H54 (cell line): ENCODE data around the gene INHBB.
"Not testable (repeated sequence)": the region's sequence is repeated elsewhere in the genome, so short reads cannot be mapped to it uniquely, and the experiment has no call there.

ENCODE experiments used
- DNase-seq: peaks from one replicate; pipeline ENCODE4 v3.0.0; 2011; ENCODE audit warnings: low spot score, mixed read lengths; ENCODE audit not compliant: insufficient read length
- FAIRE-seq: peaks from 3 replicates; lab custom pipeline; 2011; peaks lifted over from hg19 to GRCh38; lab: Jason Lieb, UNC
- POLR2A ChIP-seq: IDR thresholded peaks from 2 replicates; pipeline ENCODE4 v1.6.1; 2011; ENCODE audit warnings: low read depth, mild to moderate bottlenecking, low read length

INHBB gene

GRCh38 chr2:120346026-120346666 is at the start of gene INHBB:
Gene INHBB, plus strand, starts transcription at chr2:120346136. Its CDS starts 53 bp downstream, at chr2:120346189.
- DNase-seq = no peak
- no peak for FAIRE-seq
- no peak for TF ChIP-seq POLR2A

- no peak for DNase-seq
- FAIRE-seq = no peak
- TF ChIP-seq POLR2A = no peak
Observed at GRCh38 chr2:120298173-120298835, 47.6 kb upstream of the INHBB start.

- no peak for TF ChIP-seq POLR2A
- DNase-seq (no peak), FAIRE-seq (no peak)
Observed at GRCh38 chr2:120299004-120299403, 46.9 kb upstream of the INHBB start.

GRCh38 chr2:120299561-120299960 is 46.4 kb upstream of the INHBB start:
- DNase-seq = no peak
- no peak for TF ChIP-seq POLR2A
- no peak for FAIRE-seq

DNA sequence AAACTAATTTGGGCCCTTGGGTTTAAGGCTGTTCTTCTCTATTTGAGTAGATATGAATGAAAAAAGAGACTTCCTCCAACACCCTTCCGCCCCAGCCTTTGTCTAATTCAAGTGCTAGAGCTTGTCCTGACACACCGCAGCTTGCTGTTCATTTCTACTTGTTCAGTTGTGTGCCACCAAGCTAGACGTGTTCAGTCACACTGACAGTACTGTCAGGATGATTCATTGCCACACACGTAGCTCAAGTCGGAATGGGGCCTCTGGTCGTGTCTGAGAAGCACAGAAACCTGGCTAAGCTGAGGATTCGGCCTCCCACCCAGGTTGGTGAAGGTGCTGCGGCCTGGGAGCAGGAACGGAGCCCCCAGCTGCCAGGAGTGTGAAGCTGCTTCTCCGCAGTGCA is 45.6 kb upstream of the INHBB start:
- TF ChIP-seq POLR2A = no peak
- DNase-seq = no peak
- no peak for FAIRE-seq

DNA sequence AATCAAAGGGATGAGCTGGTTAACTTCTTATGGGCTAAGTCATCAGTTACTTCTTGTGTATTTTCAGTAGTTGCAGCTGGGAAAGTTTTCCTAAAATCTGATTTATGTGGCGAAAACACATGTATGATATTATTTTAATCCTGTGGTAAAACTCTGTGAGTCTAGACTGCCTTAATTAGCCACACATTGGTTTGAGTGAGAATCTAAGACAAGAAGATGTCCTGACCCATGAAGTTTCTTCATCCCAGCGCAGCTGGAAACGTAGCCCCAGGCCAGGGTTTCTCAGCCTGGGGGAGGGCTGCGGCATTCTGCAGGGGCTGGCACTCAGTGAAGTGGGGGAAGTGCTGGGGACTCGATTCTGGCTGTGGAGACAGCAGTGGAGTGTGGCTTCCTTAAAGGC is 44.7 kb upstream of the INHBB start:
- DNase-seq = no peak
- no peak for TF ChIP-seq POLR2A
- no peak for FAIRE-seq

DNA sequence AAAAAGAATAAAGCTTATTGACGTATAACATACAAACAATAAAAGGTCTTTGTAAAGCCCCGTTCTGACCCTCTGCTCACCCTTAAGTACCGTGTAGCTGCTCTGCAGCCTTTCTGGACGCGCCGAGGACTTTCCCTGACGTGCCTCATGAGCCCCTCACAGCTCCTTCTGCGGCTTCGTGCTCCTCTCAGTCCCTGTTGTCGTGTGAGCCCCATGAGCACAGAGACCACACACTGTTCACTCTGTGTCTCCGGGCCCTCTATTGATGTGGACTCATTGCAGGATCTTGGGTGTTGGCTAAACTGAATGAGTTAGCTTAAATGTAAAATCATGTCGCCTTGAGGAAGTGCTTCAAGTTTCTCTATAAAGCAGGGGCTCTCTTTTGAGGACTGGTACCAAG is 43.6 kb upstream of the INHBB start:
- TF ChIP-seq POLR2A = no peak
- FAIRE-seq = no peak
- DNase-seq = no peak

DNA sequence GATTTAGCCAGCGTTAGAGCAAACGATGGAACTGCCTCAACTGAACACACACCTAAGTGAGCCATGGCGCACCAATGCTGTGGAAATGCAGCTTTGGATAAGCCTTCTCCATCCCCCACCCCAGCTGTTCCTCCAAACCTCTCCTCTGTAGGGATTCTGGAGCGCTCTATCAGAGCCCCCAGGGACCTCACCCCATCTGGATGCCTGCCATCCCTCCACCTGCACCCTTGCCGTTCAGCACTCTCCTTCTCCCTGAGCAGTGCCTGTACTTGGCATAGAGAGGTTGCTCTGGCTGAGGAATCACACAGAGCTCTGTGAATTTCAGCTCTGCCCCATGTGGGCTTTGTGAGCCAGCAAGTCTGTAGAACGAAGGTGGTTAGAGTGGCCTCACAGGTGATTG is 42.8 kb upstream of the INHBB start:
- TF ChIP-seq POLR2A = no peak
- FAIRE-seq (no peak), DNase-seq (no peak)

GRCh38 chr2:120305296-120305695 is 40.6 kb upstream of the INHBB start:
- FAIRE-seq (no peak), DNase-seq (no peak)
- TF ChIP-seq POLR2A = no peak

DNA sequence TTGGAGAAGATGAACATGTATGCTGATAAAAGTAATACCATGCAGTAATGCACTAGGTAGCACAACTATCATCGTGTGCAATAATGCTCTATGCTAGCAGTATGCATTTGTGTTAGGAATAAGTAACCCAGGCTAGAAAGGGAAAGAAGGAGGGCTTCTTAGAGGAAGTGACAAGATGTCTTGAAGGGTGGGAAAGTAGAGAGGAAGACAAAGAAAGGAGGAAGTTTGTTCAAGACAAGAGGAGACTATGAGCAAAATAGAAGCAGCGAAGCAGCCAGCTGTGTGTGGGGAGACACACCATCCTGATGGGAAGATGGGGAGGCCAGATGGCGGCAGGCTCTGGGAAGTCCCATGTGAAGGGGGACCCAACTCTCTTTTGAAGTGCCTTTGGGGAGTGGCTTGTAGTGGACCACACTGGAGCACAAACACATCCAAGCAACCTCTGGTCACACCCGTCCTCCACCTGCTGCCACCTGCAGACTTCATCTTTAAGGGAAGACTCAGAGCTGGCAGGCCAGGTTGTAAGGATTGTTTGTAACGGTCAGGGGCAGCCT is 39.9 kb upstream of the INHBB start:
- DNase-seq (no peak), FAIRE-seq (no peak)
- TF ChIP-seq POLR2A = no peak

DNA sequence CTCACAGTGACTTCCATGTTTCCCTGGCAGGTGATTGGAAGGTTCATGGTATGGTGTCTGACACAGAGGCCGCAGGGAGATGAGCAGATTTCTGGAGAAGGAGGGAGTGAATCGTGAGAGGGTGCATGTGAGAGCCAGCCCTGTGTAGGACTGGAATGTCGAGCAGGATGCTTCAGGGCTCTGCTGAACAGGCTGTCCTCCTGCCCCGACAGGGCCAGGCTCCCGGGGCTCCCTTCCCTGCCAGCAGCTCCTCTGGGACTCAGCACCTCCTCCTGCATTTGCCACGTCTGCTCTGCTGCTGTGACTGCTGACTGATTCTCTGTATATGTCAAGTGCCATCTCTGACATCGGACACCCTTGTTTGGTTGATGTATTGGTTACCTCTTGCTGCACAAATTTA is 38.5 kb upstream of the INHBB start:
- no peak for FAIRE-seq
- no peak for TF ChIP-seq POLR2A
- no peak for DNase-seq

DNA sequence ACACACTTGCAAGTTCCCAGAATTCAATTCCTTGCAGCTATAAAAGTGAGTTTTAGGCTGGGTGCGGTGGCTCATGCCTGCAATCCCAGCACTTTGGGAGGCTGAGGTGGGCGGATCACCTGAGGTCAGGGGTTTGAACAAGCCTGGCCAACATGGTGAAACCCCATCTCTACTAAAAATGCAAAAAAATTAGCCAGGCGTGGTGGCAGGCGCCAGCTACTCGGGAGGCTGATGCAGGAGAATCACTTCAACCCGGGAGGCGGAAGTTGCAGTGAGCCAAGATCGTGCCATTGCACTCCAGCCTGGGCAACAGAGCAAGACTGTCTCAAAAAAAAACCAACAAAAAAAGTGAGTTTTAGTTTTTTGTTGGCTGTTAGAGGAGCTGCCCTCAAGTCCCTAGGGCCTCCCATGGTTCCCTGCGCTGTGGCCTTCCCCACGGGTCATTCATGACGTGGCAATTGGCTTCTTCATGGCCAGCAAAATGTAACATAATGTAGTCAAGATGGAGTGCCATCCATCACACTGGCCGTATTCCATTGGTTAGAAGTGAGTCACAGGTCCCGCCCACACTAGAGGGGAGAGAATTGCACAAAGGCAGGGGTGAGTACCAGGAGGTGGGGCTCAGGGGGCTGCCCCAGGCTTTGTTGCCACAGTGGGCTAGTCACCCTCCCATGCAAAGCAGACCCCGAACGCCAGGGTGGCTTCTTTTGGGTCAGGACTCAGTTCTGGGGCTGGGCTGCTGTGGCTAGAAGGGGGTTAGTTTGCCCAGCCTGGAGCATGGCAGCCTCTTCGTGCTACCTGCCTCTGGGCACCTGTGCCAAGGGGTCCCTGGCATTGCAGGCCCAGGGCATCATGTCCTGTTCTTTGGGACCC is 37.7 kb upstream of the INHBB start:
- FAIRE-seq = no peak
- TF ChIP-seq POLR2A = no peak
- no peak for DNase-seq

- FAIRE-seq (no peak), DNase-seq (no peak)
- no peak for TF ChIP-seq POLR2A
Observed at GRCh38 chr2:120310136-120310535, 35.8 kb upstream of the INHBB start.

DNA sequence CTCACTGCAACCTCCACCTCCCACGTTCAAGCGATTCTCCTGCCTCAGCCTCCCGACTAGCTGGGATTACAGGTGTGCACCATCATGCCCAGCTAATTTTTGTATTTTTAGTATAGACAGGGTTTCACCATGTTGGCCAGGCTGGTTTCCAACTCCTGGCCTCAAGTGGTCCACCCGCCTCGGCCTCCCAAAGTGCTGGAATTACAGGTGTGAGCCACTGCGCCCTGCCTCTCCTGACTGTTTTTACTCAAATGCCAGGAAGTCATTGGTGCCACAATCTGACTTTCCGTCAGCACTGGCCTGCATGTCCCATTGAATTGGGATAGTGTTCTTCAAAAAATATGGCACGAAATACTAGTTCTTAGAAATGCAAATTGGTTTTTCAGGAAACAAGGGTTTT is 35.1 kb upstream of the INHBB start:
- DNase-seq, FAIRE-seq: not testable (repeated sequence)
